ENCODE measurements around the gene TMEM143. TPM values are rescaled to one million over a fixed set of nuclear protein-coding genes. Genes with fewer than 3 reads are reported as not detected.
"Not testable (repeated sequence)": the region's sequence is repeated elsewhere in the genome, so short reads cannot be mapped to it uniquely, and the experiment has no call there.

The TMEM143 gene
- total RNA-seq, 2 experiments from 2014 or later, result 17.1 to 19.4 TPM

DNA sequence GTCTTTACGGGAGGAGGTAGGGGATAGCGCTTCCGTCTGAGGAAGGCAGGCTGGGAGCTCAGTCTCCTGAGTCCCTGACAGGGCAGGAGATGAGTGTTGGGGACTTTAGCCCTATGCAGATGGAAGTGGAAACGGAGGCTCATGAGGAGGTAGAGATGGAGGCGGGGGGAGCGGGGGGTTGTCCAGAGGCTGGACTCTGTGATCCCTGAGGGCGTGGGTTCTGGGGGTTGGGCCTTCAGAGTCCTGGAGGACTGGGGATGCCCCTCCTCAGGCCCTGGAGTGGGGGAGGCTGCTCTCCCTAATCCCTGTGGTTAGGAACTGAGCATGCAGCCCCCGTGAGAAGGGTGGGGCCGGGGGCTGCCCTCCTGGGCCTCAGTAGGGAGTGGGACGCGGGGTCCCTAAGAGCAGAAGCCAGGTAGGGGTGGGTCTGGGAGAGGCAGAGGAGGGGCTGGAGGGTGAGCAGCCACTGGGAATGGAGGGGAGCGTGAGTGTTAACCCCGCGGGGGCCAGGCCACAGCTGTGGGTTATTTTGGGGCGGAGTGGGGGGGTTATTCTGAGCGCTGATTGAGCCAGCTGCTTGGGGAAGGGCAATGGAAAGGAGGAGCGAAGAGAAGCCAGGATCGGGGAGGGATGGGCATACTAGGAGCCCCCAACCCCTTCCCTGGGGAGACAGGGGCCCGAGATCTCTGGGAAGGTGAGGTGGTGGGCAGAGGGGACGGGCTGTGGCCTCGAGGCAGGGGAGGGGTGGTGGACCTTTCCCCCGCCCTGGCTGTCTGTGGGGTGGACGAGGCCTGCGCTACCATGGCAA, 32.5 kb upstream of the TMEM143 start:
- H3K36me3 Mint-ChIP-seq (ENCODE audit: low read depth), result no peaks in the 10 kb centered on the region
- no peak for DNase-seq
- H3K4me1 Mint-ChIP-seq (ENCODE audit: low read depth), result peaks cover 44% of the 10 kb centered on the region
- no peaks in the 10 kb centered on the region for H3K9me3 Mint-ChIP-seq (ENCODE audit: insufficient read depth)
- POLR2A ChIA-PET, result interaction anchor here (0.6 kb wide), 1 partner anchor 1035 kb away, joined by 3 read pairs; no protein-coding TSS in a partner anchor
- peaks cover 56% of the 10 kb centered on the region for H3K27me3 Mint-ChIP-seq (ENCODE audit: low read depth)
- no peak overlapping the region for H3K4me3 Mint-ChIP-seq
- CTCF ChIA-PET, result no interaction called here
- ATAC-seq, result no peak
- H3K27ac Mint-ChIP-seq, result no peak overlapping the region

GRCh38 chr19:48395499-48395898, 31.8 kb upstream of the TMEM143 start:
- Mint-ChIP-seq H3K36me3 (ENCODE audit: low read depth) (no peaks in the 10 kb centered on the region), H3K4me3 (no peak overlapping the region), H3K27me3 (ENCODE audit: low read depth) (peaks cover 56% of the 10 kb centered on the region), H3K9me3 (ENCODE audit: insufficient read depth) (no peaks in the 10 kb centered on the region), H3K4me1 (ENCODE audit: low read depth) (peaks cover 43% of the 10 kb centered on the region), H3K27ac (no peak overlapping the region)
- DNase-seq (no peak), ATAC-seq (no peak)
- ChIA-PET CTCF (interaction anchor here (1.0 kb wide), 1 partner anchor 81 kb away, joined by 3 read pairs; no protein-coding TSS in a partner anchor), POLR2A (interaction anchor here (0.6 kb wide), 3 partner anchors 11 to 1034 kb away, joined by 3 to 6 read pairs (median 3); no protein-coding TSS in a partner anchor)

DNA sequence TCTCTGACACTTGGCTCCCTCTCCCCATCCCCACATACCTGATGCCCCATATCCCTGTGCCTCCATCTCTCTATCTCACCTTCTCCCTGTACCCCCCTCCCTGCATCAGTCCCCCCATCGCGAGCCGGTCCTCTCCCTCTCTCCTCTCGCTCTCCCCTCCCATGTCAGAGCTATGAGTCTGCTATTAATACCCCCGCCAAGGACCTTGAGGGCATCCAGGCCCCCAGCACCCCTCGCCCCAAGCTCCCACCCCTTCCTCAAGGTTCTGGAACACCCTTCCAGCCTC, 31.4 kb upstream of the TMEM143 start:
- no peak for DNase-seq
- H3K4me3 Mint-ChIP-seq, result no peak overlapping the region
- H3K36me3 Mint-ChIP-seq (ENCODE audit: low read depth), result no peaks in the 10 kb centered on the region
- no peak overlapping the region for H3K27ac Mint-ChIP-seq
- H3K9me3 Mint-ChIP-seq (ENCODE audit: insufficient read depth), result no peaks in the 10 kb centered on the region
- CTCF ChIA-PET, result interaction anchor here (1.0 kb wide), 1 partner anchor 81 kb away, joined by 3 read pairs; no protein-coding TSS in a partner anchor
- POLR2A ChIA-PET, result interaction anchor here (0.6 kb wide), 2 partner anchors 11 to 183 kb away, joined by 3 to 6 read pairs; no protein-coding TSS in a partner anchor
- peaks cover 42% of the 10 kb centered on the region for H3K4me1 Mint-ChIP-seq (ENCODE audit: low read depth)
- H3K27me3 Mint-ChIP-seq (ENCODE audit: low read depth), result peaks cover 56% of the 10 kb centered on the region
- ATAC-seq, result no peak

- Mint-ChIP-seq H3K27me3 (ENCODE audit: low read depth) (peaks cover 55% of the 10 kb centered on the region), H3K4me3 (no peak overlapping the region), H3K36me3 (ENCODE audit: low read depth) (no peaks in the 10 kb centered on the region), H3K4me1 (ENCODE audit: low read depth) (peaks cover 38% of the 10 kb centered on the region), H3K9me3 (ENCODE audit: insufficient read depth) (no peaks in the 10 kb centered on the region), H3K27ac (no peak overlapping the region)
- ChIA-PET CTCF (interaction anchor here (1.0 kb wide), 1 partner anchor 80 kb away, joined by 3 read pairs; no protein-coding TSS in a partner anchor), POLR2A (no interaction called here)
- no peak for DNase-seq
- ATAC-seq, result no peak
These were observed 30.8 kb upstream of the TMEM143 start for GRCh38 chr19:48394331-48395169.

DNA sequence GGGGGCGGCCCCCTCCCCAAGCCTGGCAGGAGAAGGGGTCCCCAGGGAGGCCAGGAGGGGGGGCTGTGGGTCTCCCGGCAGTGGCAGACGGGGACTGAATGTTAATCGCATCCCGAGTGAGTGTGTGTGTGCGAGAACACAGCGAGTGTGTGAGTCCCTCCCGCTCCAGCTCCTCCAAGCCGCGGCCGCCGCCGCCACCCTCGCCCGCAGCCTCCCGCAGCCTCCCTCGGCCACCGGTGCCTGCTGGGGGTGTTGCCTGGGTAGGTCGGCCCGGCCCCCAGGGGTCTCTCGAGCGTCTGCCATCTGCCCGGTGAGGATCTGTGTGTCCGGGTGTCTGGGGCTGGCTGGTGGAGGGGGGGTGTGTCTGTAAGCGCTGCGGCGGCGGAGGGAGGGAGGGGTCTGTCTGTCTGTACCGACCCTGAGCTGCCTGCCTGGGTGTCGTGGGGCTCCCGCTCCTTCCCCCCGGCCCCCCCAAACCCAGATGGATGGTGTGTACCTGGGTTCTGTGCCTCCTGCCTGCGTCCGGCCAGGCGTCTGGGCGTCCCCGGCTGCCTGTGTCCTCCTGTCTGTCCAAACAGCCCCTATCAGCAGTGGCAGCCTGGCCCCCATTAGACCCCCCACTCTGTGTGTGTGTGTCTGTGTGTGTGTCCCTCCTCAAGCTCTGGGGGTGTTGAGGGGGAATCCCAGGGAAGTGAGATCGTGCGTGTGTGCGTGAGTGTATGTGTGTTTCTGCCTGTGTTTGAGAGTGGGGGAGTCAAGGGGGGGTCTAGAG, 30.0 kb upstream of the TMEM143 start, which contains the start of gene GRIN2D:
Gene GRIN2D (plus strand): TSS at position 110 of the 772 bp plus-strand sequence. CDS start 4,725 bp downstream, outside the sequence.
- Mint-ChIP-seq H3K27me3 (ENCODE audit: low read depth) (peaks cover 54% of the 10 kb centered on the region), H3K4me3 (peak within 1 kb of the TSS; percentile 13), H3K4me1 (ENCODE audit: low read depth) (peaks cover 35% of the 10 kb centered on the region), H3K36me3 (ENCODE audit: low read depth) (no peaks in the 10 kb centered on the region), H3K27ac (no peak within 1 kb of the TSS), H3K9me3 (ENCODE audit: insufficient read depth) (no peaks in the 10 kb centered on the region)
- POLR2A ChIA-PET, result no interaction called here
- CTCF ChIA-PET, result interaction anchor here (1.0 to 1.1 kb wide), 2 partner anchors 72 to 80 kb away, joined by 3 to 4 read pairs; a partner anchor contains a TSS
- ATAC-seq (no peak), DNase-seq (no peak)

DNA sequence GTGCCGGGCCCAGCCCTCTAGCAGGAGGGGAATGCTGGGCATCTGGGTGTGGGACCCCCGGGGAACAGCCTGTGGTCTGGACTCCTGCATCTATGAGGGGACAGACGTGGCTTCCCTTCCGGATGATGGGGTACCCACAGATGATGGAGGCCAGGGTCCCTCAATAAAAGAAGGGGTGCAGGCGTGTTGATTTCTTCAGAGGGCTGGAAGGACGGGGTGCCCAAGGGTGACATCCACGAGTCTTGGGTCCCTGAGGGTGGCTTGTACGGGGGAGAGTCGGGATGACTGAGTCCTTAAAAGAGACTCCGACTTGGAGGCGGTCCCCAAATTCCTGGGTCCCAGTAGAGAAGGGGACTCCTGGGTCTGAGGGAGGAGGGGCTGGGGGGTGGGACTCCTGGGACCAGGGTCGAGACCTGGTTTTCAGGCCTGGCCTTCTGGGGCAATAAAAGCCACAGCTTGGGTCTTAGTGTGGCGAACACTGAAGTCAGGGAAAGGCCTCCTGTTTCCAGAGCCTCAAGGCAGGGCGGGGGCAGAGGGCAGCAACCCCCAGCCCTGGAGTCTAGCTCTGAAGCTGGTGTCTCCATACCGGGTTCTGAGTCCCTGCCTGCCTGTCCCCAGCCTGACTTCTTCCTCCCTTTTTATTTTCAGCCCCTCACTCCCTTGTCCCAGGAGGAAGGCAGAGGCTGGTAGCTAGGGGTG, 29.3 kb upstream of the TMEM143 start:
- Mint-ChIP-seq H3K9me3 (ENCODE audit: insufficient read depth) (no peaks in the 10 kb centered on the region), H3K4me3 (no peak overlapping the region), H3K4me1 (ENCODE audit: low read depth) (peaks cover 39% of the 10 kb centered on the region), H3K27ac (no peak overlapping the region), H3K27me3 (ENCODE audit: low read depth) (peaks cover 52% of the 10 kb centered on the region), H3K36me3 (ENCODE audit: low read depth) (peaks cover 6% of the 10 kb centered on the region)
- POLR2A ChIA-PET, result no interaction called here
- ATAC-seq, result no peak
- CTCF ChIA-PET, result interaction anchor here (1.0 to 1.1 kb wide), 2 partner anchors 72 to 79 kb away, joined by 3 to 4 read pairs; a partner anchor contains a TSS
- DNase-seq, result no peak

GRCh38 chr19:48392006-48392344, 28.2 kb upstream of the TMEM143 start:
- peaks cover 42% of the 10 kb centered on the region for H3K27me3 Mint-ChIP-seq (ENCODE audit: low read depth)
- POLR2A ChIA-PET, result interaction anchor here (0.6 to 2.0 kb wide), 7 partner anchors 10 to 128 kb away, joined by 3 to 15 read pairs (median 3); partner anchors contain the start of genes SYNGR4 and TMEM143
- peaks cover 14% of the 10 kb centered on the region for H3K36me3 Mint-ChIP-seq (ENCODE audit: low read depth)
- DNase-seq; H3K27ac Mint-ChIP-seq; ATAC-seq; H3K9me3 Mint-ChIP-seq (ENCODE audit: insufficient read depth): not testable (repeated sequence)
- H3K4me1 Mint-ChIP-seq (ENCODE audit: low read depth), result peaks cover 30% of the 10 kb centered on the region
- CTCF ChIA-PET, result interaction anchor here (0.7 to 2.4 kb wide), 30 partner anchors 9 to 261 kb away, joined by 3 to 43 read pairs (median 4); partner anchors contain the start of genes EMP3, SYNGR4, TMEM143 and ZNF114
- H3K4me3 Mint-ChIP-seq, result peak overlapping the region; percentile 95

DNA sequence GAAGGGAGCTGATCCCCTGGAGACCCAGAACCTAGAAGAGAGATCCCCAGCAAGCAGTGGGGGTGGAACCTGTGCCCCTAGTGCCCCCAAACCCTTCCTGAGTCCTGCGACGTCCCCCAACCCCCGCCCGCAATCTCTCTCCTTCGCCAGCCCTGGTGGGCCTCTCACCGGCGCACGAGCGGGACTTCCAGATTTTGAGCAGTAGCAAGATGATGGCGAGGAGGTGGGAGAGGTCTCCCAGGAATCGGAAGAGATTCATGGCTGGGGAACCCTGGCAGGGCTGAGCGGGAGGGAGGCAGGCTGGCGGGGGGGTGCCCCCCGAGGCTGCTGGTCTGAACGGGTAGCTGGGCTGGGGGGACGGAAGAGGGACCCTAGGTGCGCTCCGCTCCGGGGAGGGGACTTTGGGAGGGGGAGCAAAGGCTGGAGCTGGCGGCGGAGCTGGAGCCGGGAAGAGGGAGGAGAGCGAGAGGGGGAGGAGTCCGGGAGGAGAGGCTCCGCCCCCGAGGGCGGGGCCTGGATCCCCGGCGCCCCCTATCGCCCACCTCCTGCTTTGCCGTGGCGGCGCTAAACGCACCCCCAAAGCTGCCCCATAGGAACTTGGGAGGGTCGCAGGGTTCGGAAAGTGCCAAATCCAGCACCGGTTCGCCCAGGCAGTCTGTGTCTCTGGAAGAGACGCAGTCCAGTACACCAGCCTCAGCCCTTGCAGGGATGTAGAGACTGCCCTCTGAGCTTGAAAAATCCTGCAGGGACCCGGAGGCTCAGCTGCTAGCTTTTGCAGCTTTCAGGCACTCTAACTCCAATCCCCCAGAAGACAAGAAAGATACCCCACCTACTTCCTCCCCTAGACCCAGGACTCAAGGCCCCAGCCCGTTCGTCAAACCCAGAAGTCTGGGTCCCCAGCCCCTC, 27.6 kb upstream of the TMEM143 start, which contains the start of gene KDELR1:
Gene KDELR1 (minus strand): TSS at position 452 of the 906 bp plus-strand sequence. CDS start 193 bp downstream, at position 259.
- H3K4me1 Mint-ChIP-seq (ENCODE audit: low read depth), result peaks cover 30% of the 10 kb centered on the region
- DNase-seq (peak; percentile 76), ATAC-seq (peak; percentile 81)
- peaks cover 39% of the 10 kb centered on the region for H3K27me3 Mint-ChIP-seq (ENCODE audit: low read depth)
- POLR2A ChIA-PET, result interaction anchor here (0.6 to 2.0 kb wide), 7 partner anchors 11 to 127 kb away, joined by 3 to 15 read pairs (median 3); partner anchors contain the start of genes SYNGR4 and TMEM143
- H3K4me3 Mint-ChIP-seq, result peak within 1 kb of the TSS; percentile 95
- peaks cover 16% of the 10 kb centered on the region for H3K36me3 Mint-ChIP-seq (ENCODE audit: low read depth)
- H3K9me3 Mint-ChIP-seq (ENCODE audit: insufficient read depth), result no peaks in the 10 kb centered on the region
- peak within 1 kb of the TSS; percentile 93 for H3K27ac Mint-ChIP-seq
- CTCF ChIA-PET, result interaction anchor here (0.7 to 2.4 kb wide), 35 partner anchors 8 to 647 kb away, joined by 3 to 43 read pairs (median 4); partner anchors contain the start of genes EMP3, SYNGR4, TMEM143 and ZNF114

- H3K9me3 Mint-ChIP-seq (ENCODE audit: insufficient read depth), result no peaks in the 10 kb centered on the region
- H3K27me3 Mint-ChIP-seq (ENCODE audit: low read depth), result peaks cover 30% of the 10 kb centered on the region
- H3K4me1 Mint-ChIP-seq (ENCODE audit: low read depth), result peaks cover 25% of the 10 kb centered on the region
- H3K36me3 Mint-ChIP-seq (ENCODE audit: low read depth), result peaks cover 20% of the 10 kb centered on the region
- CTCF ChIA-PET, result interaction anchor here (0.7 to 2.4 kb wide), 28 partner anchors 7 to 646 kb away, joined by 3 to 43 read pairs (median 5); partner anchors contain the start of genes SYNGR4, TMEM143 and ZNF114
- peak overlapping the region; percentile 95 for H3K4me3 Mint-ChIP-seq
- DNase-seq (peak; percentile 76), ATAC-seq (peak; percentile 79)
- POLR2A ChIA-PET, result interaction anchor here (1.0 to 2.0 kb wide), 5 partner anchors 12 to 80 kb away, joined by 3 to 15 read pairs (median 3); partner anchors contain the start of genes SYNGR4 and TMEM143
- peak overlapping the region; percentile 93 for H3K27ac Mint-ChIP-seq
These were observed 26.7 kb upstream of the TMEM143 start for GRCh38 chr19:48390188-48391099.

Measured in activated CD8-positive, alpha-beta T cell treated with anti-CD3 and anti-CD28 coated beads, Interleukin-2, amount 10 ng/mL, durations not matched to agents 7 days and 5 days (primary cell).